Measurements from ENCODE around the gene MTR.
"Not testable (repeated sequence)": the region's sequence is repeated elsewhere in the genome, so short reads cannot be mapped to it uniquely, and the experiment has no call there.

The MTR gene

GRCh38 chr1:236834876-236835275 is 39.8 kb downstream of the MTR start:
- DNase-seq = no peak

DNA sequence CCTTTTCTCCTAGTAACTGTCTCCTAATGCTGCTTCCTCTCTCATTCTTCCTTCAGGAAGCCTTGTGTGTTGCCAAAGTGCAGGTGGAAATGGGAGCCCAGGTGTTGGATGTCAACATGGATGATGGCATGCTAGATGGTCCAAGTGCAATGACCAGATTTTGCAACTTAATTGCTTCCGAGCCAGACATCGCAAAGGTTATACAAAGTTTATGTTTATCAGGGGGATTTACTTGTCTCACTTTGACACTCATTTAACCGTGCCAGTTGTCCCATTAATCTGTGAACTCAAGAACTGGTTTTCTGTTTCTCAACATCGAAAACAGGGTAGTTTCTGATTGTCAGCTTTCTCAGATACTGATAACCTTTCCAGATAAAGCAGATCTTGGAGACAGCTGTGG is 40.4 kb downstream of the MTR start:
- DNase-seq = no peak

DNA sequence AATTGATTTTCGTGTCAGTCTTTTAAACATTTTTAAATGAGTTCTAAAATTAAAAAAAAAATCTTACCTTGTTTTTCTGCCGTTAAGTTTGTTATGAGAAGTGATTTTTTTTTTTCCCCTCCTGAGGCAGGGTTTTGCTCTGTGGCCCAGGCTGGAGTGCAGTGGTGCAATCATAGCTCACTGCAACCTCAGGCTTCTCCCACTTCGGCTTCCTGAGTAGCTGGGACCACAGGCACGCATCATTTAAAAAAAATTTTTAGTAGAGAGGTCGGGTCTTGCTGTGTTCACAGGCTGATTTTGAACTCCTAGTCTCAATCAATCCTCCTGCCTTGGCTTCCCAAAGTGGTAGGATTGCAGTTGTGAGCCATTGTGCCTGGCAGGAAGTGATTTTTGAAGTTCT is 41.1 kb downstream of the MTR start:
- DNase-seq = no peak

GRCh38 chr1:236837115-236837514 is 42.0 kb downstream of the MTR start:
- DNase-seq = no peak

DNA sequence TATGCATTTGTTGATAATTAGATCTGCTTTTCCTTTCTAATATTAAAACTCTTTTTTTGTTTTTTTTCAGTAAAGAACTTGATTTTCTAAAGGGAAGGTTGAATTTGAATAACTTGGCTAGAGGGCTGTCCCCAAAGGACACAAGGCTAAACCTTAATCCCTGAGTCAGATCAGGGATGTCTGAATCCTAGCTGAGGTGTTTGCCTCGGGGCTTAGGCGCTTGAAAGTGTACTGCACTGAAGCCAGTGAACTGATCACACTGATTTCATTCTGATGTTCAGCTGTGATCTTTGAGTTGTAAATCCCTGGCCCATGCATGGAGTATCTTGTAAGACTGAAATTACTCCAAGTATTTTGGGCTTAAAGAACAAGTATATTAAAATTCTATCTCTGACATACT is 42.8 kb downstream of the MTR start:
- no peak for DNase-seq

GRCh38 chr1:236841341-236841740 is 46.2 kb downstream of the MTR start:
- no peak for DNase-seq

DNA sequence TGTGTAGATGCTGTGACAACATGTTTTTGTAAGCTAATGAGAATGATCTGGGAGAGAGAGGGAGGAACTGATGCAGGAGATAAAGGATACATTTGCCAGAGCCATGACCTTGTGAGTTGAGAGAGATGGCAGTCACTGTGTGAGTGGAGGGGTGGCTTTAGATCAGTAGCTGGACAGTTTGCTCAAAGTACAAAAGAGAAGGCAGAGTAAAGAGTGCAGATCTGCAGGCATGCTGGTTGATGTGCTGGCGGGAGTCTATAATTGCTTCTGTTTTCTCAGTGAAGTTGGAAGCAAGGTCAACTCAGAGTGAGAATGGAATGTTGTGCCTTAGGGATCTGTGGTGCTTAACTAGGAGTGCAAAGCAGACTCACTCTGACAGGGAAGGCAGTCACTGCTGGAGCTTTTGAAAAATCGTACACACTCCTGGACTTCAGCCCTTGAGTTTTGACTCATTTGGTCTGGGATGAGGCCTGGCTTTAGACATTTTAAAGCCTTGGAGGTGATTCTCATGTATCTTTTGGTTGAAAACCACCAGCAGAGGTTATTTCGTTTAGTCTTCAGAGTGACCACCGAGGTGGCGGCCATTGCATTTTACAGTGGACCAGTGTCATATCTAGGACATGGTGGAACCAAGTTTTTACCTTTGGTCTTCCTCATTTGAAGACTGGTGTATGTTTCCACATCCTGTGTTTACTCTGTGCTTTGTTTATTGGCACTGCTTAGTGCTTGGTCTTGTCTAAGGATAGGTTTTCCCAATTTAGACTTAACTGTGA is 49.6 kb downstream of the MTR start:
- DNase-seq = no peak

DNA sequence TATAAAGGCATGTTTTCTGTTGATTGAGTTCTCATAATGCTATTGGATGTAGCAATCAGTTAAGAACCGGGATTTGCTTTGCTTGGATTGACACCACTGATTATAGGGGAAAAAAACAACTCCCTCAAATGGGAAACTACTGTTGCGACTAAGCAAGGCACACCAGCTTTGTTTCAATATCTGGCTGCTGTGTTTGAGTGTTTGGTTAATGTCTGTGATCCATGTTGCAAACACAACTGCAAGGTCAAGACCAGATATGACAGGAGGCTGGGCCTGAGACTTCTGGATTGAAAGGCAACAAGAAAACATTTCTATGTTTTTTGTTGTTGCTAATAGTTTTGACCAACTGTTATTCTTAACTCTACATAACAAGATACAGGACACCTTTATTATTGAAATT is 50.7 kb downstream of the MTR start:
- DNase-seq = no peak

- DNase-seq = no peak
Measured at GRCh38 chr1:236848274-236848923, 53.3 kb downstream of the MTR start.

GRCh38 chr1:236850077-236850979 is 55.2 kb downstream of the MTR start:
- DNase-seq = no peak

- no peak for DNase-seq
Measured at GRCh38 chr1:236851871-236852270, 56.8 kb downstream of the MTR start.

DNA sequence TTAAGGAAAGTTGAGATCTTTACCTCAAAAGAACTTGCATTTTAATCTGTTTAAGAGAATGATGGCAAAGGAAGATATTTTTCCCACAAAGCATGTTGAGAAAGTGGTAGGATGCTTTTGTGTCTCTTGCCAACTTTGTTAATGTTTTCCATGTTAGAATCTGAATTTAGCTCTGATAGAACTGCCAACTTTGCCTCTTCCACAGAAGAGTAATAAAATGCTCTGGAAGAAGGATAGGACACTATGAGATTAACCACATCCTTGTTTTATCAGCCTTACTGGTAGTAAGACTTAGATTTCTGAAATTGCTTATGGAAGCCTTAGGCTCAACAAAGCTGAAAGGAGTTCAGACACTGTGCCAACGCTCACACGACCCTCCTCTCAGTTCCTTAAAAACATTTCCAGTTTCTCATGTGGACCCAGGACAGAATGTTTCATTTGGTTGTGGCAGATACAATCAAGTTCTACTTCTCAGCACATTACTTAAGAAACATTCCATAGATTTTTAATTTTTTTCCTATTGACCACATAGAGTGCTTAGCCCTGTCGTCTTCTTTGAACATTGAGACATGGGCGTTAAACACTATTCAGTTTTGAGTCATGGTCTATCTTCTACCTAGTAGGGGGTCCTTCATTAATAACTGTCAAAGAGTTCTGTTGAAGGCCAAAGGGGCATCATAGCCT is 59.0 kb downstream of the MTR start:
- no peak for DNase-seq

GRCh38 chr1:236854605-236854983 is 59.5 kb downstream of the MTR start:
- DNase-seq = no peak

DNA sequence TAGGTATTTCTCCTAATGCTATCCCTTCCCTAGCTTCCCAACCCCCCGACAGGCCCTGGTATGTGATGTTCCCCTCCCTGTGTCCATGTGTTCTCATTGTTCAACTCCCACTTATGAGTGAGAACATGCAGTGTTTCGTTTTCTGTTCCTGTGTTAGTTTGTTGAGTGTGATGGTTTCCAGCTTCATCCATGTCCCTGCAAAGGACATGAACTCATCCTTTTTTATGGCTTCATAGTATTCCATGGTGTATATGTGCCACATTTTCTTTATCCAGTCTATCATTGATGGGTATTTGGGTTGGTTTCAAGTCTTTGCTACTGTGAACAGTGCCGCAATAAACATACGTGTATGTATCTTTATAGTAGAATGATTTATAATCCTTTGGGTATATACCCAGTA is 61.6 kb downstream of the MTR start:
- DNase-seq = not testable (repeated sequence)

DNA sequence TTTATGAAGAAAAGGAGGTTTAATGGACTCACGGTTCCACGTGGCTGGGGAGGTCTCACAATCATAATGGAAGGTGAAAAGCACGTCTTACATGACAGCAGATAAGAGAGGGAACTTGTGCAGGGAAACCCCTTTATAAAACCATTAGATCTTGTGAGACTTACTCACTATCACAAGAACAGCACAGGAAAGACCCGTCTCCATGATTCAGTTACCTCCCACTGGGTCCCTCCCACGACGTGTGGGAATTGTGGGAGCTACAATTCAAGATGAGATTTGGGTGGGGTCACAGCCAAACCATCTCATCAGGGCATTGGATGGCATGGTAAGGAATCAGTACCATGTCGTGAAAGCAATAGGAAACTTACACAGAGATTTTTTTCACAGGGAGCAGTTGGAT is 63.1 kb downstream of the MTR start:
- no peak for DNase-seq

GRCh38 chr1:236860101-236860500 is 65.0 kb downstream of the MTR start:
- DNase-seq = no peak

DNA sequence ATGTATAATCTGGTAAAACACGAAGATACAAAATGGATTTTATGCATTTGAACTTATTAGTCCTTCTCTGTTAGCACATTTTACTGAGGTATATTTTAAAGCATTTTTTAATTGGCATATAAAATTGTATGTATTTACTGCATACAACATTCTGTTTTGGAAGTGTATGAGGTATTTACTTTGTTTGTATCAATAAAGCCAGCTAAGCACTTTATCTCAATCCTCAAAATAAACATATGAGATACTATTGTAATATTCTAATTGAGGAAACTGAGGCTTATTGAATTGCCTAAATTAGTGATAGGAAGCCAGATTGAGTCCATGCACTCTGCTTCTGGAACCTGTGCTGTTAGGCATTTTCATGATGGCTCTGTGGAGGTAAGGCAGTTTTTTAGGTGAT is 65.6 kb downstream of the MTR start:
- no peak for DNase-seq

DNA sequence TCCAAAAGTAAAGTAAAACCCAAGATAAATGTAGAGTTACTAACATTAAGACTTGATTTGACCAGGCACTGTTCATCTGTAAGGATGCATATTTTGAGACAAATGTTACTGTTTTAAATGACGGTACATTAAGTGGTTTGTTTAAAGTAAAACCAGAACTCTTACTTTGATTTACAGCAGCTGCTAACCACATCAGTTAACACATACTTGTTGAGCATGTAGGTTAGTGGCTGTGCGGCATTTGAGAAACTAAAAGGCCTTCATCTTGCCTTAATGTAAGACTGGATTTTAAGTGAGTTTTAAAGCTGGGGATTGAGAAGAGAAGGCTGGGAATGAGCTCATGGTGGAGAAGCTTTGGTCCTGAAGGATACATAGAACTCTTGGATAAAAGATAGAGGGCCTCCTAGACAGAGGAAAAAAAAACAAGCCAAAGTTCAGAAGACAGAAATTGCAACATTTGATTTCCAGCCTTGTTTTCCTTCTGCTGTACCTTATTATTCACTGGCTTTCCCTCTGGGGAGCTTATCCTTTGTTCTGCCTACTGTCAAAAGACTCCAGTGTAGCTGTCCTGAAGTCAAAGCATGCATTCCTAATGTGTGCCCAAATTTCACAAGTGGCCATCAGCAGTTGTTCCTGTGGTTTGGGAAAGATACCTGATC is 66.6 kb downstream of the MTR start:
- no peak for DNase-seq

DNA sequence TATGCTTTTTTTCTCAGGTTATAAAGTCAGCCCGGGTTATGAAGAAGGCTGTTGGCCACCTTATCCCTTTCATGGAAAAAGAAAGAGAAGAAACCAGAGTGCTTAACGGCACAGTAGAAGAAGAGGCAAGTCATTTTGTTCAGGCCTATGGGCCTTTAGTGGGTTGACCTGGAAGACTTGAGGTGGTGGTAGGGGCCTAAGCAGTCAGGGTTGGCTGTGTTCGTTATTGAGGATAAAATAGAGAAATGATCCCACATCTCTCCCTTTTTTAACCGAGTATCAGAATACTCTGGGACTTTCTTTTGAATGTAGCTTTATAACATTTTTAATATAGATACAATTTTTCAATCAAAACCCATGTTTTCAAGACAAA is 67.1 kb downstream of the MTR start:
- DNase-seq = no peak

DNA sequence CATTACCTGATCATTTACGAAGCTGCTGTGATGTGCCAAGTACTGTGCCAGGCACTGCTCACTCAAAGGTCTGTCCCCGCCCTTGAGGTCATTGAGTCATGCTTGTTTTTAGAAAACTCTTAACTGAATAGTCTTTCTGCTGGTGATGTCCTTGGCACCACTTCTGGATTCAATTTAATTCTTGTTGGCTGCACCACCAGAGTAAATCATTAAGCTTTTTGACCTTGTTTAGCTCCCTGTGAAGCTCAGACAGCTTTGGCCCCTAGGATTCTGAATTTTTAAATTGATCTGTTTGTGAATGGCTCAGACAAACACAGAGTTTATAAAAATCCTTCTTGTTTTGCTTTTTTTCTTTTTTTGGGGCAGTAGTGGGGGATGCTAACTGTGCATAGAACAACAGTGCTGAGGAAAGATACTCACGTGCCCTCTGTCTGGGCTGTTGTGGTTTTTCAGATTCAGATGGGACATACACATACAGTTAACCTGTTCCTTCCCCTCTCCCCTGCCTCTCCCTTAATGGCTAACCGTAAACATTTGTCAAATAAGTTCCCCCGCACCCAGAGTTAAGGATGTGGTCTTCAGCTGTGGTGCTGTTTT is 67.6 kb downstream of the MTR start:
- no peak for DNase-seq

DNA sequence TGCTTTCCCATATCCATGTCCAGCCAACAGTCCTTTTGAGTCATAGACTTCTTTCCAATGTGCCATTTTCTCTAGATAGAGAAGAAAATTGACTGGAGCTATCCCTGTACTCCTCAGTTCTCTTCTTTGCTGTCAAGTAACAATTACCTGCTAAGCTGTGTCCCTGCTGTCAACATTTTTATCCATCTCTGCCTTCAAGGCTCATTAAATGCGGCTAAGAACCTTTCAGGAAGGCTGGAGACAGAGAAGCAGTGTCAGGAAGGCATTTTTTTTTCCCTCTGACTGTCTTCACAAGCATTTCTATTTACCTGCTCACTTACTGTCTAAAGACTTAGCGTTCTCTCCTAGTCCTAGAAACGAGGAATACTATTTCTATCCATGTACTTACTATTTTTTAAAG is 69.1 kb downstream of the MTR start:
- no peak for DNase-seq
